Hematopoietic multipotent progenitor cell treated with erythropoietin and hydrocortisone succinate and interleukin-3 and kit ligand, for 8 days (in vitro differentiated cells): ENCODE data around the gene KIAA0825.

ENCODE experiments used
- DNase-seq: peaks from one replicate; pipeline ENCODE4 v3.0.0-alpha.2; 2015

Gene KIAA0825

DNA sequence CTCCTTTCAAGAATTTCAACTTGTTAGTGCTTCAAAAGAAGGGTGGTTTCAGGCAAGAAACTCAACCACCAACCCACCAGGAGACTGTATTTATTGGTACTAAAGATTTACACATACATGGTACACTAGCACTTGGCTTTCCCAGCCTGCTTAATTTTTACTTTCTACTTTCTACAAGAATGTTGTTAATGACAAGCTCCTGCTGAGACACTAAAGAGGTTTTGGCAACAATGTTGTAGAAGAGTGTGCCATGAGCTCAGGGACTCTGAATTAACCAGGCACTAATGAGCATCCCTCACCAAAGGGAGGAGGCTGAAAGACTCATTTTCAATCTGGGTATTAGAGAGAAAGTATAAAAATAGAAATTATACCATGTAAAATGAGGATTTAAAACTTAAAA lies 195.0 kb downstream of the KIAA0825 start:
- no peak for DNase-seq

DNA sequence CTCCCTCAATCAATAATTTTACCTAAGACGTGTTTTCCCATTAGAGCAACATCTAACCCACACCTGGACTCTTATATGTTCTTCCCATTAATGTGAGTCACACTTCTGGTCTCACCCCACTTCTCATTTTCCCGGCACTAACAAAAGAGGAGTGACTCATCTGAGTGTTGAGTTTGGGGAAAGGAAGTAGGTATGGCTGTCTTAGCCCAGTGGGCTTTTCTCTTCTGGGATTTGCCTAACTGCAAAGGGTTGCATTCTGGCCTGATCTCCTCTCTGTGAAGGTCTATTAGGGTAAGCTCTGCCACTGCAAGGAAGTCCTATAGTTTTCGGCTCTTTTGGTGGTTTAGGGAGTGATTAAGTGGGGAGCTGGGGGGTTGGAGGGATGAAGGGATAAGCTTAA lies 195.6 kb downstream of the KIAA0825 start:
- no peak for DNase-seq

DNA sequence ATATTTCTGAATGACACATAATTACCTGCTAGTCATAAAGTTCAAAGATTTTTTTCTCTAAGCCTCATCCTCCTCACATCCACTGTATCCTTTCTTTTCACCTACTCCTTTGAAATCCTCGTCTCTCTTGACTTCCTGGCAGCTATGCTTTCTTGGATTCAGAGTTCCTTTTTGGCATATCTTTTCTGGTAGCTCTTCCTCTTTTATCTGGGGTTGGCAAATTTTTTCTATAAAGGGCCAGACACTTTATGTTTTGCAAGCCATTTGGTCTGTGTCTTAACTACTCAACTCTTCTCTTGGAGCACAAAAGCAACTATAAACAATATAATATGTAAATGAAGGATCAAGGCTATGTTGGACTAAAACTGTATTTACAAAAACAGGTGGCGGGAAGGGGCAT lies 197.5 kb downstream of the KIAA0825 start:
- DNase-seq, result no peak

DNA sequence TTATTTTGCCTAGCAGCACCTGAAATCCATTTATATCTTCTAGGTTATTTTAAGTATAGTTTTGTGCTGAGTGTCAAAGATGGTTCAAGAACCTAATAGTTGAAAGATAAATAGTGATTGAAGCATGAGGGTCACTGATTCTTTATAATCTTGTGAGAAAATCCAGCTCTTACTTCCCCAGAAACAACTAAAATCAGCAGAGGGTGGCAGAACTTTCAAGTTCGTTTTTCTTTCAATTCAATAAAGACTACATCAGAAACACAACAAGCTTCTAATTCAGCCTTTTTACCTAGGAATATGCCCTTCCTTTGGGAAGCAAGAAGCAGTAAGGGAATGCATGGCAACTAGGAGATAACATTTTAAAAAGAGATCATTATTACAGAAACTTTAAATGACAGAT lies 202.6 kb downstream of the KIAA0825 start:
- no peak for DNase-seq

DNA sequence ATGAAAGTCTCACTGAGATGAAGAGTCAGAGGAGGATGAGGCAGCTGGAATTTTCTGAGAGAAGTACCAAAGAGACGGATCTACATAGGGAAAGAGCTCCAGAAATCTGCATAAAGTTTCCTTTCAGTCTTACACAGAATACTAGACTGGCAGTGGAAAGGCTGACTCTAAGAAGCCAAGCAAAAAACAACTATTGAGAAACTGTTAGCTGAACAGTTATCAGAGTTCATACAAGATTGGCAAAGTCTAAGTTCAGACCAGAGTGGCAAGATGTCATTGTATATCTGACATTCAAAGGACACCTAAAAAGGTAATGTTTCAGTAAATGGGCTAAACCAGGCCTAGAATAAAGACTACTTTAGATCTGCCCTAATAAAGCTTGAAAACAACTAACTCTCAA lies 209.0 kb downstream of the KIAA0825 start:
- DNase-seq, result no peak

DNA sequence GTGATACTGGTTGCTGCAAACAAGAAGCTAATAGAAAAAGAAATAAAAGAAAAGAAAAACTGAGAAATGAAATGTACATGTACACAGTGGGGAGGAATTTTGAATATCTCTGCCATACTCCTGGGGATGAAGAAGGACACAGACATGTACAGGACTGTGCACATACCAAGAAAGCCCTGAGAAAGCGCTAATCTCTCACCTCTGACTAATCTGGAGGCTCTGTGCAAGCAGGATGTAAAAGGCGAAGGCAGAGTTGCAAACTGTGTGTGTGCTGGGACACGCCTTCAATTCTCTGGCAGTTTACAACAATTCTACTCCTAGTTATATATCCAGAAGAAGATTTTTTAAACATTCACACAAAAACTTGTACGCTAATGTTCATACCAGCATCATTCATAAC lies 211.4 kb downstream of the KIAA0825 start:
- no peak for DNase-seq

DNA sequence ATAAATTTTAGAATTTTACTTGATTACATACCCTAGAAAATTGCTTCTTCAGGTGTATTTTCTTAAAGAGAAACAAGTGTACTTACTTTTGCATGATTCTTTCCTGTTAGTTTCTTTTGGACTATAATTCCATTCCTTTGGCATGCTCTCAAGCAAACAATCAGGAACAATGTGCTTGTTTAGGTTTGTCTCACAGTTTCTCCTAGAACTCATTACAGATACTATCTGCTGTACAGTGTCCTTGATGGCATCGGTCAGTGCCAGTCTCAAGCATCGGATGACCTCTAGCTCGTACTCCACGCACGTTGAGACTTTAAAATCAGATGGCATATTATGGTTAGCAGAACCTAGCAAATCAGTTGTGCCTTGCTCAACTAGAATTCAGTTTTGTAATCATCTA lies 214.9 kb downstream of the KIAA0825 start:
- DNase-seq, result no peak

DNA sequence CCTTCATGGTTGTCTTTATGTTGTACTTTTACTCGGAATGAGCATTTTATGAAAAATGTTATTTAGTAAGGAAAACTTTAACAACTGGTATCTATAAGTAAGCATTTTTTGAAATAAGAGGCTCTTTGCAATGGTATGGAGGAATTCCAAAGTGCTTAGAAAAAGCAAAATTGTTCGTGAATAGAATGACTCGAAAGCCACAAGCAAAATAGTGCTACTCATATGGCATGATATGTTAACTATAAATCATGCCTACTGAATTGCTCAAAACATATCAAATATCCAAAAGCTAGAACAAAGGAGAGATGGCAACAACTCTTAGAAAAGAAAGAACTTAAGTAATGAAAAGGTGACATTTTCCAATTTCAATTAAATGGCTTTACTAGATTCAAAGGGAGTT lies 216.3 kb downstream of the KIAA0825 start:
- no peak for DNase-seq

DNA sequence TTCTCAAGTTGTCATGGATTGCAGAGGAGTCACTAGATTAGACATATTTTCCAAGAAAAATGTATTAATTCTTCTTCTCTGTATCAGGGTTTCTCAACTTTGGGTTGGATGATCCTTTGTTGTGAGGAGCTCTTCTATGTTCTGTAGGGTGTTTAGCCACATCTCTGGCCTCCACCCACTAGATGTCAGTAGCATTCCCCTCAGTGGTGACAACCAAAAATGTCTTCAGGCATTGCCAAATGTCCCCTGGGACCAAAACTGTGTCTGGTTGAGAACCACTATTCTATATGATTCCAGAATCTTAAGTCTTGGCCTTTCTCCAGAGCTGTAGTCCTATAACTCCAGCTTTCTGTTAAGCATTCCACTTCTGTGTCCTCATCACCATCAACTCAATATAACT lies 220.9 kb downstream of the KIAA0825 start:
- DNase-seq, result no peak

DNA sequence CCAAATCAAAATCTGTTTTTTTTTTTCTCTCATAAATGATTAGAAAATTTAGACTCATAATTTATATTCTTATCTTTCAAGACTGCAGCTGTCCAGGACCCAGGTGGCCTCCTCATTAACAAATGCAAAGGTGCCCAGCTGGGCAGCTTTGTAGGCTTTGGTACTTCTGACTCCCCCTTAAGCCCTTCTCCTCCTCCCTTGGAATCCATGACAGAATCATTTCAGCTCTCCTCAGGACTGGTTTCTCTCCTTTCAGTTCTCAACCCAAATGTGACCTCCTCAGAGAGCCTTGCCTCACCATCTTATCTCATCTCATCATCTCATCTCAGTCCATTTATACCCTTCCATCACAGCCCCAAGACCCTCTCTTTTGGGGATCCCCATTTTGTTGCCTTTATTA lies 221.7 kb downstream of the KIAA0825 start:
- DNase-seq, result no peak

DNA sequence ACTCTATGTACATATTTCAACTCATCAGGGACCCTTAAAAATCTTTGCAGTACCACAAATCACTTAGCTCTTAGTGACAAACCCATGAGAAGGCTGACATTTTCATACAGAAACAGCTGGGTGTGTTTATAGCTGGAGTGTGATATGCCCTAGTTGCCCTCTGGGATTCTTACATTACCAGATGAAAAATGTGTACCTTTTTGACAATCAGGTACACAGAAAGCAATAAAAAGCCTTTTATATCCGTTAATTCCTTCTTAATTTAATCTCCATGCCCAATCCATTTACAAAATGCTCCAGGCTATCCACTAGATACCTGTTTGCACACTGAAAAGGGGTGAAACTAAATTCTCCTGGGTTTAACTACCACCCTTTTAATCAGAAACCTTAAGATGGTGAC lies 222.9 kb downstream of the KIAA0825 start:
- DNase-seq, result no peak

DNA sequence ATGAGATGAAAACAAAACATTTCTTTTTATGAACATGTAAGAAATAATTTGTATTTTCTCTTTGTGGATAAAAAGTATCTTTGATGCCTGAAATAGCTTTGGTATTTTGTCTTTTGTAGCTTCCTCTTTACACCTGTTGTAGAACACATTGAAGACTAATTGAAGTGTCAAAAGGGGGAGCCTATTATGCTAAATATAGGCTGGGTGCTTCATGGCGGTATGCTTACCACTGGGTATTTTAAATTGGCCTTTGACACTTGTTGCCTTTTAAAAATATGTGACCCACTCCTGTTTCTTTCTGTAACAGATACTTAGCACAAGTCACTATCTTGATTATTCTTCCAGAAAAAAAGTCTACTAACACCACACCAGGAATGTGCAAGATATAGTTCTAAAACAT lies 226.4 kb downstream of the KIAA0825 start:
- DNase-seq, result no peak

DNA sequence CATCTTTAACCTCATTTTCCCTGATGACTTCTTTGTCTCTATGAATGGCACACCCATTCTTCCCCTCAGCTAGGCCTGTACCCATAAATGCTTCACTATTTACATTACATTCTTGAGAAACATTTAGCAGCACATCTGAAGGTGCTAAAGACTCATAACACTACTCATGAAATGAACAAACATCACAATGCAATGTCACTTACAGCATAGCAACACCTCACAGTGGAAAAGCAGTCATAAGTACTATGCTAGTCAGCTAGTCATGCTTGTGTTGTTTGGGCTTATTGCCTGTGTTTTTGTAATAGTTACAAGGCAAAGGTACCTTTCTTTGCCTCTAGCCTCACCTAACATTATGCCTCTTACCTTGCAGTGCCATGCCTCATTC lies 228.9 kb downstream of the KIAA0825 start:
- DNase-seq, result no peak

DNA sequence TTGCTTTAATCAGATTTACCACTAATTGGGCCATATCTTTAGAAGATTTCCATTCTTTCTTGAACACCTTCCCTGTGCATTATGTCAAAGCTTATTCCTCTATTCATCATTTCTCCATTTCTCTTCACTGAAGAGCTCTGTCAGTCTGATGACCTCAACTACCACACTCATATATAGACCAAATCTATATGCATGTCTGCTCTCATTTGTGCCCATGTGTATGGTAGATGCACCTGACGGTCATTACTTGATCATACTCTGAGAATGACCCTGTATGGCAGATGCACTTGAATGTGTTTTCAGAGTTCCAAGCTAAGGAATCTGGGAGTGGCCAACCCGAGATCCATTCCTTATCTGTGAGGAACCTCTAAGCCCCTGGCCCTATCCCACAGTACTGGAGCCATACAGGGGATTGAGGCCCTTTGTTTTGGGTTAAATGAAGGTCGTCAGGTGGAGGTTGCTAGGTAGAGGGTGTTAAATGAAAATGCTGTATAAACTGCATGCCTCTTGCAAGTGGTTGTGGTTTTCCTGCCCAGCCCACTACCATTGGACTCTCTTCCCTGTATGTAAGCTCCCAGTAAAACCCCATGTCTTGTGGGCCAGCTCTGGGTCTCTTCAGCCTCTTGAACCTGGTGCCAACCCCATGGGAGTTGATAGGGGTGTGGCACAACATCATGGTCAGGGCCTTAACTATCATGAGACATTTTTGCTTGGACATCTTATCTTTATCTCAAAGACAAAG lies 229.5 kb downstream of the KIAA0825 start:
- no peak for DNase-seq

DNA sequence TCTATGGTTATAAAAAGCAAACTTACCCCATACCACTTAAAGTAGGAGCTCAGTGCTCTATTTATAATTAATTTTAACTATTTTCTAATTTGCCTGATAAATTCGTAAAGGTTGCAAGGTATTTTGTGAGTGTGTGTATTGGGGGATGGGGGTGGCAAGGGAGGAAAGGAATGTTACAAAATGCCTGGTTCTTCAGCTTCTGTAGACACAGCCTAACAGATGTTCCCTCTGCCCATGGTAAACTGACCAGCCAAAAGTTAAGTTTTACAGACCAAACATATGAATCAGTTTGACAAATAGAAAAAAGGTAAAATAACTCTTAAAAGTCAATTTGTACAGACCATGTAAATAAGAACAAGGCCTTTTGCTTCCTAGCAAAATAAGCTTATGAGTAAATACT lies 232.6 kb downstream of the KIAA0825 start:
- no peak for DNase-seq

DNA sequence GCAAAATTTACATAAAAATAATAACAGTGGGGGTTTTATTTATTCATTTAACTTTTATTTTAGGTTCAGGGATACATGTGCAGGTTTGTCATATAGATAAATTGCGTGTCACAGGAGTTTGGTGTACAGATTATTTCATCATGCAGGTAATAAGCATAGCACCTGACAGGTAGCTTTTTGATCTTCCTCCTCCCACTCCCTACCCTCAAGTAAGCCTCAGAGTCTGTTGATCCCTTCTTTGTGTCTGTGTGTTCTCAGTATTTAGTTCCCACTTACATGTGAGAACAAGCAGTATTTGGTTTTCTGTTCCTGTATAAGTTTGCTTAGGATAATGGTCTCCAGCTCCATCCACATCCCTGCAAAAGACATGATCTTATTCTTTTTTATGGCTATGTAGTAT lies 240.3 kb downstream of the KIAA0825 start:
- no peak for DNase-seq

DNA sequence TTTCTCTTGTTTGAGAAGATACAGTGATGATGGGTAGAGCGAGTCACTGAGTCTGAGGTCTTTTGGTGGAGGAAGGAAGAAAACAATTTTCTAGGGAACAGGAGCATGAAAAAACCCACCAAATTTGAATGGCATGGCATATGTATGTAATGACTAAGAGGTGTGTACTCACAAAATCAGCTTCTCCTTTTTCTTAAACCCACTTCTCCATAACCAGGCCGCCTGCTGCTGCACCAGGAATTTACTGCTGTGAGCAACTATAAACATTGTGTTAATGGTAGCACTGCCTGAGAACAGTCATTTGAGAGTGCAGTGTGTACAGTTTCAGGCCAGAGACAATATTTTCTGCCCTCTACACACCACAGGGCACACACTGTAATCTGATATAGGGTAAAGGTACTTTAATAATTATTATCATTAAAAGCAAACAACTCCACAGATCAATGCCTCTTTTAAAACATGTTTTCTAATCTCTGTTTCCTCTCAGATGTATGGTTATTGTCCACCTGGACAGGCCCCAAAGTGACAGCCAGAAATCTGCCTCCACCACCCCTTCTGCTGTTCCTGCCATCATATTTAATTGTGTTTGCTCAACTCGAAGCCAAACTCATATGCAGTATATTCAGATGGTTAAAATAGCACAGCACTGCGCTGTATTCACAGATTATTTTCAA lies 241.6 kb downstream of the KIAA0825 start:
- no peak for DNase-seq

DNA sequence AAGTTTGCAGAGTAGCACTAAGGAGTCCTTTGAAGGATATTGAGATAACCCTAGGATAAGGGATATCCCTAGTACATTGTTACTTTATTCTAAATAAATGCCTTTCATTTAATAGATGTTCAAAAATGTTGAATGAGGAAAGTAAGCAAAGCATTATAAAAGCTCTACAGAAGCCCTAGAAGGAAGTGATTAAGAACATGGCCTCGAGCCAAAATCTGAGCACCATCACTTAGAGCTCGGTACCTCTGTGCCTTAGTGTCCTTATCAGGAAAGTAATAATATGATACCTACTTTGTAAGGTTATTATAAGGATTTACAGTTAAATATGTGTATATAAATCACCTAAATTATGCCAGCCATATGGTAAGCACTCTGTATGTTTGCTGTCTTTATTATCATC lies 242.6 kb downstream of the KIAA0825 start:
- no peak for DNase-seq

DNA sequence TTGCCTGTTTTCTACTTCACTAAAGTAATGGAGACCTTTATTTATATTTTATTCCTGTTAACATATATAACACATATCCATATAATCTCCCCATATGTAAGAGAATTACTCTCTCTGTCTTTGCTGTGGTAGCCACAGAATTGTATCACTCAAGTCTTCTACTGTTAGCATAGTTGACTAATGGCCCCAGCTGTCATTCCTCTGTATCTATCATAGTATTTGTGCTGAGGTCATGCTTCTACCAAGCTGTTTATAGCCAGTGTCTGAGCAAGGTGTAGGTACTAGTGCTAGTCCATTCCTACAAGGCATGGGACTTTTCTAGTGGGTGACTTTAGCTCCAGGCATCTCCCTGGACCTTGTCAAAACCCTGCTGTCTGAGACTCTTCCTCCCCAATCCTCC lies 244.1 kb downstream of the KIAA0825 start:
- no peak for DNase-seq

DNA sequence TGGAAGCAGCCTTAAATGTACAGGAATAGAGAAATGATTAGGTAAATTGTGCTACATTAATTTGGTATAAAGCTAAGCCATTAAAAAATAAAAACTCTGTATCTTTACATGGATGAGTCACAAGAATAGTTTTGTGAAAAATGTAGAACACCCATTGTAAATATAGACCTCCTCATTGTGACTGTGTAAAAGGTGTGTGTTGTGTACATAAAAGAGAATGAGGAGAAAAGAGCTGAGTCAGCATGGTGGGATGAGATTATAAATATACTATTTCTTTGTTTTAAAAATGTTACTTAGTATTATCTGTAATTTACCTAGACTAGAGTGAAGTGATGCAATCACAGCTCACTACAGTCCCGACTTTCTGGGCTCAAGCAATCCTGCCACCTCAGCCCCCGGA lies 250.5 kb downstream of the KIAA0825 start:
- no peak for DNase-seq

DNA sequence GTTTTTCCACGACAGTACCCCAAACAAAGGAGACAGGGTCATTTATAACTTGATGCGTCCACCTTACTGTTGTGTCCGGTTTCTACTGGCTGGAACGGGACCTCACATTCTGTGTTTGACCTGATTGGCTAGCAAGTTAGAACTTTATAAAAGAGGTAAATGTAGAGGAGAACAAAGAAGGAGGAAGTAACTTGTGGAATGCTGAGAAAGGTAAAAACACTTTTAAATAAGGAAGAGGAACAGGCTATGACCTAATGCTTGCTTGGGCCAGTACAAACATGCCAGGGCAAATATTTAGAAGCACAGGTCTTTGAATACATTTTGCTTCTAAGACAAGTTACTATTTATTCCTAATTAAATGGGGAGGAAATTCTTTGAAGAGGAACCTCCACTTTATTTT lies 251.6 kb downstream of the KIAA0825 start:
- DNase-seq, result no peak

DNA sequence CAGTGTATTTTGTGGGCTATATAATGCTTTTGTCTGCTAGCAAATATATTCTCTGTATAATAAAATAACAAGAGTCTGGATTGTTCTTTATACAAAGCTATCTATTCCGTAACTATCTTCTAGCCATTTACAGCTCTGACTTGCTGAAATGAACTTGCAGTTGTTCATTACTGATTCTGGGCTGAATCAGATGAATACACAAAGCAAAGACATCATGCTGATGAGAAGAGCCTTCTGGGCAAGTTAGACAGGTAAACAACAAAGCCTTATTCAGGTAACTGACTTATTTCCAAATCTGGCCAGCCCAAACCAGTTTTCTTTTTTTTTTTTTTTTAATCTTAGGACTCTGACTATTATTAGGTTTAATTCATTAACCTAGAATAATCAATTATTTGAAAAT lies 255.5 kb downstream of the KIAA0825 start:
- DNase-seq, result no peak

DNA sequence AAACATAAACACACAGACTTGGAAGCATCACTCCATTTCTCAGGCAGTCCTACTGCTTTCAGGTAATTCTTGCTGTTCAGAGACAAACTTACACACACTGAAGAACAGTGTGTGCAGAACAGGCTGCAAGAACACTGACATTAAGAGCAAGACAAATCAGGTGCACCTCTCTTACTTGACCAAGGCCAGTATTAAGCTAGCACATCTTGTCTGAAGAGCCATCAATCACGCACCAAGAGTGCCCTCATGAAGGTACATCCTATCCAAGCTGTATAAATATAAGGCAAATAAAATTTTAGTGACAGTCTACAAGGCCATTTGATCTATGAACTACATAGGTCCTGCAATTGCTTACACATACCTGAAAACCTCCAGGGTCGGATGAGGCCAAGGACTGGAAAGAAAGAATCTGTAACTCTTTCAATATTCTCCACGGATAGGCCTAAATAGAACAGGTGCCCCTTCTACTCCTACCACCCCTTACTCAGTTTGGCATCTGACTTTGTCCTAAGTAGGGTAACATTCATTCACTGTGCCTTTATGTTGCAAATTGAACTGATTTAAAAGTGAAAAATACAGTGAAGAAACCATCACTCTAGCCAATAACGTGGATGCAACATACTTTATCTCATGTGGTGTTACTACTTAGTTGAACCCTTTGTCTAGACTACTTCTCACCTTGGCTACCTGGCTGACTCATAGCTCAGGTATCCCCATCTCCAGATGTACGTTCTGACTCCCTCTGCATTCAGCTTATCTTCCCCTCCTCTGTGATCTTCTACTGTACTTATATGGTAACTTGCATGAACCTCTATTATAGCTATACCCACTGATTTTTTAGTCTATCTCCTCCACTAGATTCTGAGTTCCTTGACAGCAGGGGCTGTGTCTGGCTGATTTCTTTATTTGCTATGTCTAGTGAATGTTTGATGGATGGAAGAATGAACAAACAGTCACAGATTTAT lies 256.3 kb downstream of the KIAA0825 start:
- DNase-seq, result no peak

DNA sequence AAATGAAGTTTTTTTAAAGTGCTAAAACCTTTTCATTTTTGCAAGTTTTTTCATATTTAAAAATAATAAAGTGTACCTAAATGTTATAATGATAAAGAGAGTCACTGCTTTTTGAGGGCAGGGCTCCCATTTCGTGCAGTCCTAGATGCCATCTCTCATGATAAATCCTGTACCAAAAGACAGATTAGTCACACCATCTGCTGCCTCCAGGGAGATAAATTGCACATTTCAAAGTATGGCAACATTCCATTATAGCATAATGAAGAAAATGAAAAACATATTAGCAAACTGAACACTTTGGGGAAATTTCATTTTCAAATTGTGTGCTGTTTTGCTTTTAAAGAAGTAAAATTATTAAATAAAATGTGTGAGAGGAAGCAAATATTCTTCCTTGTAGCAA lies 257.2 kb downstream of the KIAA0825 start:
- no peak for DNase-seq
